GM12878 (cell line): Measurements from ENCODE around the gene DBI.

Source experiments
- E2F4 ChIP-seq: IDR thresholded peaks from 2 replicates; pipeline ENCODE4 v1.6.1; 2012; ENCODE audit warnings: low read depth, low read length, improper control_type of control experiment
- MTA3 ChIP-seq: IDR thresholded peaks from 2 replicates; pipeline ENCODE4 v1.6.1; 2012; ENCODE audit warnings: low read length, inconsistent platforms, borderline replicate concordance
- POLR2AphosphoS5 ChIP-seq: IDR thresholded peaks from 2 replicates; pipeline ENCODE4 v1.6.1; 2011; ENCODE audit warnings: mild to moderate bottlenecking, low read length, inconsistent platforms
- SUZ12 ChIP-seq: fragments of 200-600 bp; sonication (generic); IDR thresholded peaks from one replicate; pipeline ENCODE4 v1.6.1; 2018; ENCODE audit warnings: antibody characterized with exemption, mild to moderate bottlenecking; ENCODE audit not compliant: unreplicated experiment
- TAF1 ChIP-seq: IDR thresholded peaks from 2 replicates; pipeline ENCODE4 v1.6.1; 2011; ENCODE audit warnings: mild to moderate bottlenecking, low read depth, low read length, borderline replicate concordance
- TBL1XR1 ChIP-seq: IDR thresholded peaks from 2 replicates; pipeline ENCODE4 v1.6.1; 2012; ENCODE audit warnings: low read depth, low read length, improper control_type of control experiment
- USF1 ChIP-seq: IDR thresholded peaks from 2 replicates; pipeline ENCODE4 v1.6.1; 2011; ENCODE audit warnings: borderline replicate concordance, low read depth, mild to moderate bottlenecking, moderate library complexity, mixed read lengths, low read length; ENCODE audit not compliant: insufficient read depth; ENCODE audit errors: extremely low read length
- TF ChIP-seq, protein P1 (sequence below): IDR thresholded peaks from 2 replicates; pipeline ENCODE4 v1.6.1; 2012; ENCODE audit warnings: low read depth, low read length, improper control_type of control experiment

DNA sequence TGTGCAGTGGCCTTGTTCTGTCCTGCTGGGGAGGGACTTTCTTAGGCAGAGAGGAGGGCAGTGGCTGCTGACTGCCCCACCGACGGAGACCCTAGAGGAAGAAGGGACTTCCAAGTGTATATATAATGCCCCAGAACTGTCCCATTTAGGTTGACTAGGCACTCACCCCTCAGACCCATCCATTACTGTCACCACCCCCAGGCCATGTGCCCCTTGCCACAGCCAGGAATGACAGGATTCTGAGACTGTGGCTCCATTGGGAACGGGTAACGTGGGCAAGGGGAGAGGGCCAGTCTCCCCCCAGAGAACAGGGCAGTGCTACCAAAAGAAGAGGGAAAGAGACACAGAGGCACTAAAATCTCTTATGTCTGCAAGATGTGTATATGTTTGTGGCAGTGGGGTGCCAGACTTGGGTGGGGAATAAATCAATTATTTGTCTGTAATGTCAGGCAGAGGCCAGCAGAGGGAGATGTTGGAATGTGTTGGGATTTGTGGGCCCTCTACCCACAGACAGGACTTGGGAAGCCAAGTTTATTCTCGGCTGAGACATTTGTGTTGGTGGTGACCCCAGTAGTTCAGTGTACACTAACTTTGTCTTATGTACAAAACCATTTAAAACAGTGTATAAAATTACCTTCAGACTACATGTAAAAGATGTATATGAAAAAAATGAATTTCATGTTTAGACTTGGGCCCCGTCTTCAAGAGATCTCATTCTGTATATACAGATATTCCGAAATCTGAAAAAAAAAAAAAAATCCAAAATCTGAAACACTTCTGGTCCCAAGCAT is 40.8 kb downstream of the DBI start:
- TF ChIP-seq POLR2AphosphoS5 (no peak), USF1 (no peak), MTA3 (no peak), TBL1XR1 (no peak), E2F4 (no peak), TAF1 (no peak), SUZ12 (no peak)
- TF ChIP-seq, protein P1, sequence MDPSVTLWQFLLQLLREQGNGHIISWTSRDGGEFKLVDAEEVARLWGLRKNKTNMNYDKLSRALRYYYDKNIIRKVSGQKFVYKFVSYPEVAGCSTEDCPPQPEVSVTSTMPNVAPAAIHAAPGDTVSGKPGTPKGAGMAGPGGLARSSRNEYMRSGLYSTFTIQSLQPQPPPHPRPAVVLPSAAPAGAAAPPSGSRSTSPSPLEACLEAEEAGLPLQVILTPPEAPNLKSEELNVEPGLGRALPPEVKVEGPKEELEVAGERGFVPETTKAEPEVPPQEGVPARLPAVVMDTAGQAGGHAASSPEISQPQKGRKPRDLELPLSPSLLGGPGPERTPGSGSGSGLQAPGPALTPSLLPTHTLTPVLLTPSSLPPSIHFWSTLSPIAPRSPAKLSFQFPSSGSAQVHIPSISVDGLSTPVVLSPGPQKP = no peak
